GM23338 (cell line): Measurements from ENCODE around the gene CTRL.
"Not testable (repeated sequence)": the region's sequence is repeated elsewhere in the genome, so short reads cannot be mapped to it uniquely, and the experiment has no call there.

ENCODE experiments used
- CTCF ChIP-seq, 2 experiments: fragments of 200-600 bp in 1 of 2; sonication (generic) in 1 of 2; conservative IDR thresholded peaks; 2 replicates each; pipeline versions ENCODE4 v1.5.1 to v1.6.1; 2016 to 2017; ENCODE audit warnings: antibody characterized with exemption in 2 of 2, low read depth in 2 of 2, mild to moderate bottlenecking in 2 of 2, moderate library complexity in 1 of 2
- EZH2 ChIP-seq: fragments of 200-600 bp; sonication (generic); IDR thresholded peaks from one replicate; pipeline ENCODE4 v1.8.0; 2017; ENCODE audit warnings: antibody characterized with exemption, mild to moderate bottlenecking, low read depth; ENCODE audit not compliant: unreplicated experiment
- POLR2AphosphoS5 ChIP-seq: IDR thresholded peaks from 2 replicates; pipeline ENCODE4 v1.6.1; 2016; ENCODE audit warnings: antibody characterized with exemption, low read depth
- ZNF331 ChIP-seq: fragments of 250-450 bp; sonication (Bioruptor Pico); IDR thresholded peaks from 2 replicates; pipeline ENCODE4 v1.5.0; 2020; ENCODE audit warnings: low read depth, mild to moderate bottlenecking, moderate library complexity

GRCh38 chr16:67937713-67938112 is 6.1 kb upstream of the CTRL start:
- not testable (repeated sequence) for TF ChIP-seq CTCF (conservative IDR thresholded peaks at IDR 0.05; ENCODE audit: low read depth in 2 of 2); POLR2AphosphoS5; ZNF331; EZH2
